Articular chondrocyte of knee joint (primary cell): ENCODE measurements around the gene FRMD1. TPM values are rescaled to one million over a fixed set of nuclear protein-coding genes. Genes with fewer than 3 reads are reported as not detected.

Experiments
- total RNA-seq: library from RNA; depleted of rRNA; stranded (reverse); fragments of >200 nt; gene quantifications from 2 replicates; pipeline ENCODE4 v1.2.3, GENCODE V29; 2012

The FRMD1 gene
- total RNA-seq, result not detected in 2 replicates

GRCh38 chr6:168078943-168079405 lies at the start of gene FRMD1:
Gene FRMD1, minus strand, starts transcription at chr6:168079212. Its CDS starts 118 bp downstream, at chr6:168079094.

Other genes with a start within 250 kb of the FRMD1 start
- not detected in 2 replicates for gene KIF25, start 81.5 kb downstream of the FRMD1 start, total RNA-seq
- 3.3 and 5.5 TPM in 2 replicates for gene DACT2, start 240.6 kb upstream of the FRMD1 start, total RNA-seq